Endothelial cell of umbilical vein (primary cell): Measurements from ENCODE around the gene EIF1AX. TPM values are rescaled to one million over a fixed set of nuclear protein-coding genes. Genes with fewer than 3 reads are reported as not detected.

Source experiments
- BruUV-seq: library from RNA; stranded (reverse); fragments of 400-500 nt; replicated peaks from 2 replicates; lab custom pipeline; 2021; lab: Mats Ljungman, UMichigan
- CTCF ChIA-PET: fragments of 300-600, 350-600 bp; sonication (Branson Sonifier 250); formaldehyde crosslinking; loops from one replicate; lab custom pipeline; 2021; ENCODE audit warnings: antibody characterized with exemption, inconsistent platforms; lab: Charles Lee
- POLR2A ChIA-PET: fragments of 300-600, 350-600 bp; sonication (Branson Sonifier 250); formaldehyde crosslinking; loops from one replicate; lab custom pipeline; 2021; ENCODE audit warnings: antibody characterized with exemption, inconsistent platforms; lab: Charles Lee
- DNase-seq: peaks from one replicate; pipeline ENCODE4 v3.0.0-alpha.2; 2011; ENCODE audit warnings: low read depth, low spot score
- FAIRE-seq: peaks from 2 replicates; lab custom pipeline; 2011; peaks lifted over from hg19 to GRCh38; lab: Jason Lieb, UNC
- H2AFZ ChIP-seq: 2 replicates; pipeline ENCODE4 v1.6.0; 2012; ENCODE audit warnings: low read depth, low read length, control low read depth, inconsistent platforms
- H3K27ac ChIP-seq: 2 replicates; pipeline ENCODE4 v1.5.1; 2011; ENCODE audit warnings: low read depth, mild to moderate bottlenecking, control low read depth, low read length, moderate library complexity; ENCODE audit not compliant: insufficient read depth
- H3K27me3 ChIP-seq, 2 experiments: 2 replicates each; pipeline versions ENCODE4 v1.6.0 to v1.6.1; 2011; ENCODE audit warnings: low read length in 2 of 2, mixed read lengths in 1 of 2; ENCODE audit not compliant: control insufficient read depth in 2 of 2, insufficient read depth in 2 of 2
- H3K36me3 ChIP-seq, 2 experiments: 2 replicates in 1 of 2; 3 replicates in 1 of 2; pipeline ENCODE4 v1.5.1; 2011; ENCODE audit warnings: low read length in 2 of 2, mild to moderate bottlenecking in 1 of 2, moderate library complexity in 1 of 2; ENCODE audit not compliant: control insufficient read depth in 2 of 2, insufficient read depth in 2 of 2; ENCODE audit errors: extremely low read depth in 1 of 2
- H3K4me1 ChIP-seq: 3 replicates; pipeline ENCODE4 v1.5.1; 2011; ENCODE audit warnings: mild to moderate bottlenecking, low read length; ENCODE audit not compliant: control insufficient read depth, insufficient read depth; ENCODE audit errors: extremely low read depth
- H3K4me2 ChIP-seq: 2 replicates; pipeline ENCODE4 v1.6.1; 2011; ENCODE audit warnings: low read length, control low read depth, mixed read lengths; ENCODE audit not compliant: insufficient read depth
- H3K4me3 ChIP-seq, 3 experiments: fragments of 200-600 bp in 1 of 3; sonication (generic), shearing (Covaris generic) in 1 of 3; replicated peaks in 1 of 3; 2 replicates each; pipeline ENCODE4 v1.5.1; 2011 to 2016; ENCODE audit warnings: control low read depth in 3 of 3, low read length in 3 of 3, mild to moderate bottlenecking in 2 of 3, inconsistent platforms in 1 of 3, low read depth in 1 of 3, moderate library complexity in 1 of 3; ENCODE audit not compliant: insufficient read depth in 1 of 3
- H3K79me2 ChIP-seq: 2 replicates; pipeline ENCODE4 v1.6.0; 2012; ENCODE audit warnings: low read length, inconsistent platforms; ENCODE audit not compliant: control insufficient read depth, insufficient read depth
- H3K9ac ChIP-seq: replicated peaks from 2 replicates; pipeline ENCODE3; 2011; ENCODE audit warnings: low read length, control low read depth; ENCODE audit not compliant: insufficient read depth; ENCODE audit errors: extremely low read depth
- H3K9me1 ChIP-seq: replicated peaks from 3 replicates; pipeline ENCODE4 v1.6.0; 2011; ENCODE audit warnings: mild to moderate bottlenecking, low read length; ENCODE audit not compliant: control insufficient read depth, insufficient read depth; ENCODE audit errors: extremely low read depth
- H3K9me3 ChIP-seq: replicated peaks from 2 replicates; pipeline ENCODE4 v1.5.1; 2012; ENCODE audit warnings: low read length, inconsistent platforms; ENCODE audit not compliant: control insufficient read depth, insufficient read depth
- H4K20me1 ChIP-seq: replicated peaks from 2 replicates; pipeline ENCODE3; 2011; ENCODE audit warnings: mild to moderate bottlenecking, low read length; ENCODE audit not compliant: control insufficient read depth, insufficient read depth; ENCODE audit errors: extremely low read depth
- CTCF ChIP-seq, 2 donors: IDR thresholded peaks; 1 replicate in 1 of 2; 2 replicates in 1 of 2; pipeline ENCODE4 v1.5.1; 2011; ENCODE audit warnings: low read length in 2 of 2, mild to moderate bottlenecking in 2 of 2, moderate library complexity in 2 of 2, control low read depth in 1 of 2, inconsistent platforms in 1 of 2, low read depth in 1 of 2; ENCODE audit not compliant: insufficient read depth in 1 of 2; ENCODE audit errors: extremely low read depth in 1 of 2
- FOS ChIP-seq: IDR thresholded peaks from 2 replicates; pipeline ENCODE4 v1.6.1; 2011; ENCODE audit warnings: mild to moderate bottlenecking, low read length, moderate library complexity, borderline replicate concordance; ENCODE audit not compliant: insufficient read depth
- GATA2 ChIP-seq: IDR thresholded peaks from 2 replicates; pipeline ENCODE4 v1.7.0; 2011; ENCODE audit warnings: low read depth, mild to moderate bottlenecking, moderate library complexity, mixed read lengths, low read length; ENCODE audit not compliant: insufficient read length, insufficient read depth
- JUN ChIP-seq: IDR thresholded peaks from 2 replicates; pipeline ENCODE4 v1.6.1; 2011; ENCODE audit warnings: borderline replicate concordance, low read depth; ENCODE audit not compliant: insufficient read length, insufficient read depth
- MYC ChIP-seq: IDR thresholded peaks from one replicate; pipeline ENCODE4 v1.6.1; 2011; ENCODE audit warnings: mild to moderate bottlenecking, low read depth, low read length
- POLR2A ChIP-seq: IDR thresholded peaks from 2 replicates; pipeline ENCODE4 v1.6.1; 2012; ENCODE audit warnings: low read depth, mild to moderate bottlenecking, control low read depth, low read length
- POLR2AphosphoS5 ChIP-seq: IDR thresholded peaks from 2 replicates; pipeline ENCODE4 v1.6.1; 2012; ENCODE audit warnings: low read depth, mild to moderate bottlenecking, control low read depth, low read length, moderate library complexity; ENCODE audit not compliant: insufficient read depth
- dilution Hi-C: fragments of 300-500 bp; cut with MboI; formaldehyde crosslinking; loops from one replicate; pipeline ENCODE4 v1.15.0; 2019; ENCODE audit warnings: low sequenced_read_pairs; ENCODE audit not compliant: extremely low pct_ligation_motif_present
- intact Hi-C: fragments of 100-400 bp; cut with micrococcal nuclease; formaldehyde crosslinking; loops from one replicate; pipeline ENCODE4 v1.10.0; 2022
- polyA plus RNA-seq, 4 experiments: library from polyadenylated mRNA; depleted of rRNA in 3 of 4; stranded (reverse) in 3 of 4; unstranded in 1 of 4; fragments of >200 nt; gene quantifications; 2 replicates each; pipeline versions ENCODE4 v1.2.1 to v1.2.3, GENCODE V29; 2011 to 2012; ENCODE audit warnings: missing spikeins in 1 of 4
- total RNA-seq: library from RNA; stranded (reverse); gene quantifications from 2 replicates; pipeline ENCODE4 v1.2.3, GENCODE V29; 2021

The EIF1AX gene
- total and polyA plus RNA-seq, 2 donors (not counting 3 experiments of a cell fraction or from before 2014, with no cell fraction given): 12.8 to 89.4 TPM

- no peak for TF ChIP-seq POLR2AphosphoS5
- no peak for TF ChIP-seq JUN
- TF ChIP-seq GATA2: no peak
- TF ChIP-seq POLR2A: no peak
- TF ChIP-seq FOS: no peak
- TF ChIP-seq CTCF (IDR thresholded peaks at IDR 0.05; ENCODE audit: extremely low read depth in 1 of 2, insufficient read depth in 1 of 2, low read depth in 1 of 2, low read length in 2 of 2): no peak
- TF ChIP-seq MYC: no peak
- peaks cover 0 to 2% of the 10 kb centered on the region in 2 experiments for H3K36me3 ChIP-seq
- no peak overlapping the region for H3K27ac ChIP-seq
- intact Hi-C loops: loop anchor here (5.0 kb wide), 2 partner anchors 127 to 1387 kb away; partner anchors contain the start of gene RPS6KA3
- H3K9ac ChIP-seq: peak overlapping the region; percentile 70
- H4K20me1 ChIP-seq: no peaks in the 10 kb centered on the region
- FAIRE-seq: peak; percentile 50
- H3K4me1 ChIP-seq: peaks cover 21% of the 10 kb centered on the region
- H3K4me2 ChIP-seq: peak overlapping the region; percentile 92
- no peak for DNase-seq
- H3K79me2 ChIP-seq: peaks cover 51% of the 10 kb centered on the region
- dilution Hi-C loops: no loop called here
- CTCF ChIA-PET: no interaction called here
- H2AFZ ChIP-seq: no peak overlapping the region
- POLR2A ChIA-PET: no interaction called here
- no peaks in the 10 kb centered on the region for H3K27me3 ChIP-seq
- peak overlapping the region in 2 of 3 experiments; percentile 55 to 87 for H3K4me3 ChIP-seq
- BruUV-seq: no TSS peak
- H3K9me1 ChIP-seq: no peaks in the 10 kb centered on the region
- no peaks in the 10 kb centered on the region for H3K9me3 ChIP-seq
Measured at GRCh38 chrX:20139966-20140365, 1.7 kb downstream of the EIF1AX start.
